Effector memory CD8-positive, alpha-beta T cell (primary cell): ENCODE data around the gene FLNB.

Experiments
- ATAC-seq: fragments of 150-1000 bp; cut with Tn5 transposase; replicated peaks from 2 replicates; pipeline ENCODE4 v1.10.0; 2021; ENCODE audit warnings: mild to moderate bottlenecking, moderate library complexity
- DNase-seq, 3 experiments: peaks; one replicate each; pipeline ENCODE4 v3.0.0; 2021
- H3K27ac Mint-ChIP-seq, 2 donors: one replicate each; pipeline ENCODE4 v1.8.0; 2022; ENCODE audit warnings: mild to moderate bottlenecking in 2 of 2, mixed read lengths in 2 of 2, moderate library complexity in 2 of 2
- H3K27me3 Mint-ChIP-seq, 2 donors: one replicate each; pipeline ENCODE4 v1.8.0; 2022; ENCODE audit warnings: mixed read lengths in 2 of 2
- H3K36me3 Mint-ChIP-seq: one replicate; pipeline ENCODE4 v1.8.0; 2022; ENCODE audit warnings: mild to moderate bottlenecking, moderate library complexity, mixed read lengths; ENCODE audit not compliant: insufficient read depth
- H3K4me1 Mint-ChIP-seq, 2 donors: one replicate each; pipeline ENCODE4 v1.8.0; 2022; ENCODE audit warnings: low read depth in 2 of 2, mixed read lengths in 2 of 2
- H3K4me3 Mint-ChIP-seq, 2 donors: one replicate each; pipeline ENCODE4 v1.8.0; 2022; ENCODE audit warnings: mild to moderate bottlenecking in 2 of 2, mixed read lengths in 2 of 2, moderate library complexity in 2 of 2
- H3K9me3 Mint-ChIP-seq, 2 donors: one replicate each; pipeline ENCODE4 v1.8.0; 2022; ENCODE audit warnings: mixed read lengths in 2 of 2

The FLNB gene

DNA sequence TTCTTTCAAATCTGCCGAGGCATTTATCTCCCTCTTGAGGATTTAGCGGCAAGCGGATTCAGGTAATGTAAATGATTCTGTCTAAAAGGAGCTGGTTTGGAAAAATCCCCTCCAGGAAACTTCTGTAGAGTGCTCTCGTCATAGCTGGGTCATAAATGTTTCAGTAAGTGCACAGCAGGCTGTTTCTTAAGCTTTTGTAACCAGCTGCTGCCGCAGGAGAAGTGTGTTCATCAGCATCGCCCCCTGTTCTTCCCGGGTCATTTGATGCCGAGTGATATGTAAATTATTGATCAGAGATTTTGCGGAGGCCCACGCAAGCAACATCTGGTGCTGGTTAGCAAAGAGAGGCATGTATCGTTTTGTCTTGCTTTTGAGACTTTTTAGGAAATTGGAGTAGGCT lies 149.5 kb downstream of the FLNB start:
- H3K4me3 Mint-ChIP-seq = no peak overlapping the region
- peaks cover 0 to 3% of the 10 kb centered on the region in 2 donors for H3K4me1 Mint-ChIP-seq
- H3K36me3 Mint-ChIP-seq = peaks cover 3% of the 10 kb centered on the region
- no peak overlapping the region for H3K27ac Mint-ChIP-seq
- H3K9me3 Mint-ChIP-seq = no peaks in the 10 kb centered on the region
- no peaks in the 10 kb centered on the region for H3K27me3 Mint-ChIP-seq
- DNase-seq (no peak), ATAC-seq (no peak)

DNA sequence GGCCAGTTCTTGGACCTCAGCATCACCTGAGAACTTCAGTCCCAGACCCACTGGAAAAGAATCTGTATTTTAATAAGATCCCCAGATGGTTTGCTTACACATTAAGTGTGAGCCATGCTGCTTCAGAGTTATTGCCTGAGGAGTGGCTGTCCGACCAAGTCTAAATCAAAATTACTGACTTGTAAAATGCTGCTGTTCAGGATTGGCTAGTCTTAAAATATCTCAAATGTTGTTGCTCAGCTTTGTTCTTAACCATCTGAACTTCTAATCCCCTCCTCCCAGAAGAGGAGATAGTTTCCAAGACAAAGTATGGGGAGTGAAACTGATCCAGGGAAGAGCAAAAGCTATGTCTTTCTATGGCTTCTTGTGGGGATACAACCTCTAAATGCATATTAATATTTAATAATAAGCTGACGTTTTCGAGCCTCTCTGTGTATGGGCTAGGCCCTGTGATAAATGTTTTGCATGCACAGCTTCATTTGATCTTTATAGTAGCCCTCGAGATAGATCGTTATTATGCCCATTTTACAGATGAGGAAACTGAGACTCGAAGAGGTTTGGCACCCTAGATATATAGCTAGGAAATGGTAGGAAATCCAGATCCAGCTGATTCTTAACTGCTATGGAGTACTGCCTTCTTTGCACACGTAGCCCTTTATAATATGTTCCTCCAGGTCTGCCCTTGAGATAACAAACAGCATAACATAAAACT lies 150.4 kb downstream of the FLNB start:
- Mint-ChIP-seq H3K27me3 (no peaks in the 10 kb centered on the region), H3K4me3 (no peak overlapping the region), H3K9me3 (no peaks in the 10 kb centered on the region), H3K4me1 (no peaks in the 10 kb centered on the region), H3K36me3 (peaks cover 3% of the 10 kb centered on the region), H3K27ac (no peak overlapping the region)
- DNase-seq (no peak), ATAC-seq (no peak)

DNA sequence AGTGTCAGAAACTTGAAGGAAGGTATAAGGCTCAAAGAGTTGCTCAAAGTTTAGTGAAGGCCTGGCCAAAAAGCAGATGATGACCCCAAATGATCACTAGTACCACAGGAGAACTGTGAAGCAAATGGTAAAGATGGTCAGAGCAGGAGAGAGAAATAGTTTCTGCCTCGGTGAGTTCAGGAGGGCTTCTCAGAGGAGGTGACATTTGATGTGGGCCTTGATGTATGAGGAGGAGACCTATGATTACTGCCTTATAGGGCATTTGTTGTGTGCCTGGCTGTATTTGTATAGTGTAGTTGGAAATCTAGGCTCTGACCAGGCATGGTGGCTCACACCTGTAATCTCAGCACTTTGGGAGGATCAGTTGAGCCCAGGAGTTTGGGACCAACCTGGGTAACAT lies 152.2 kb downstream of the FLNB start:
- DNase-seq (no peak), ATAC-seq (no peak)
- Mint-ChIP-seq H3K36me3 (peaks cover 3% of the 10 kb centered on the region), H3K27me3 (no peaks in the 10 kb centered on the region), H3K4me1 (no peaks in the 10 kb centered on the region), H3K9me3 (no peaks in the 10 kb centered on the region), H3K4me3 (no peak overlapping the region), H3K27ac (peak overlapping the region in 1 of 2 donors; percentile 6)

DNA sequence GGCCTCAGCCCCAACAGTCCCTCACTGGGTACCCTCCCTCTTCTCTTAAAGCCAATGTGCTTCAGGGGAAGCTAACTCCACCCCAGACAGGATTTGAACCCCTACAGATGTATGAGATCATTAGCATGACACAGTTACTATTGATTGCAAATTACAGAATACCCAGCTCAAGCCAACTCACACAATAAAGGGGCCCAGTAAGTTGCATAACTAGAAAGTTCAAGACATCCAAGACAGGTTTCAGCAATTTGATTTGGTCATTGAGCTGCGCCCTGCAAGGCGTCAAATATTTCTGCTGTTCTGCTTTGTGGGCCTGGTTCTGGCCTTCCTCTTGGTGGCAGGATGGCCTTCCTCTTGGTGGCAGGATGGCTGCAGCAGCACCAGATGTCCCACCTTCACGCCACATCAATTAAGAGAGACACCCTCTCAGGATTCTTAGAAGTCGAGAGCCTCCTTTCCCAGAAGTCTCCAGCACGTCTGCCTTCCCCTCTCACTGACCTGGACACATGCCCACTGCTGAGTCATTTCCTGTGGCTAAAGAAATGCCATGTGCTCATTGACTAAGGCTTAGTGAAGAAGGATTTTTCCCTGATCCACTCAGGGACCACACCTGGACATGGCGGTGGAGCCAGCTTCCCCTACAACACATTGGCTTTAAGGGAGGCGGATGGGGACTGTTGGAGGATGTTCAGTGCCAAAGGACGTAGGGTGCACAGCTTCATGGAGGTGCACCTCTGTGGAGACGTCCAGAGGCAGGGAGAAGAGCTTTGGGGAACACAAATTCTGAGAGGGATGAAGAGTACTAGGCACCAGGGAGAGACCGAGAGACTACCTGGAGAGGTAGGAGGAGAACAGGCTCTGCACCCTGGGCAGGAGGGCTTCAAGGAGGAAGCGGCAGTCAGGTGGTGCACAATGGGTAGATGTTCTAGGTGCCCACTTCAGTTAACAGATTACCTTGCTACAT lies 153.5 kb downstream of the FLNB start:
- peaks cover 8% of the 10 kb centered on the region for H3K36me3 Mint-ChIP-seq
- no peaks in the 10 kb centered on the region for H3K27me3 Mint-ChIP-seq
- no peak overlapping the region for H3K4me3 Mint-ChIP-seq
- DNase-seq = no peak
- ATAC-seq = no peak
- H3K4me1 Mint-ChIP-seq = no peaks in the 10 kb centered on the region
- H3K27ac Mint-ChIP-seq = peak overlapping the region; percentile 6 to 16
- H3K9me3 Mint-ChIP-seq = no peaks in the 10 kb centered on the region

DNA sequence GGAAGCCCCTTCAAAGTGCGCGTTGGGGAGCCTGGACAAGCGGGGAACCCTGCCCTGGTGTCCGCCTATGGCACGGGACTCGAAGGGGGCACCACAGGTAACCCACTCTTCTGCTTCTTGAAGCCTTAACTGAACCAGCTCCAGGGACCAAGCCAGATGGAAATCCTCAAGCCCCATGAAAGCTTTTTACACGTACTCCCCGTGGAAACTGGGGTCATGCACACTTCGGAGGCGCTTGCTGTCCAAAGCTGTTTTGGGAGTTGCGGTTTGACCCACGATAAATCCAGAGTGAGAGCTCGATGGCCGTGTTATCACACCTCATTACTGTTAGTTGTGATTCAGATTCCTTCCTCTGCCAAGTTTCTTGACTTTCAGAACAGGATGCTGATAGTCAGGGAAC lies 155.0 kb downstream of the FLNB start:
- Mint-ChIP-seq H3K27me3 (no peaks in the 10 kb centered on the region), H3K36me3 (peaks cover 10% of the 10 kb centered on the region), H3K27ac (no peak overlapping the region), H3K4me3 (no peak overlapping the region), H3K9me3 (no peaks in the 10 kb centered on the region), H3K4me1 (no peaks in the 10 kb centered on the region)
- DNase-seq (no peak), ATAC-seq (no peak)

DNA sequence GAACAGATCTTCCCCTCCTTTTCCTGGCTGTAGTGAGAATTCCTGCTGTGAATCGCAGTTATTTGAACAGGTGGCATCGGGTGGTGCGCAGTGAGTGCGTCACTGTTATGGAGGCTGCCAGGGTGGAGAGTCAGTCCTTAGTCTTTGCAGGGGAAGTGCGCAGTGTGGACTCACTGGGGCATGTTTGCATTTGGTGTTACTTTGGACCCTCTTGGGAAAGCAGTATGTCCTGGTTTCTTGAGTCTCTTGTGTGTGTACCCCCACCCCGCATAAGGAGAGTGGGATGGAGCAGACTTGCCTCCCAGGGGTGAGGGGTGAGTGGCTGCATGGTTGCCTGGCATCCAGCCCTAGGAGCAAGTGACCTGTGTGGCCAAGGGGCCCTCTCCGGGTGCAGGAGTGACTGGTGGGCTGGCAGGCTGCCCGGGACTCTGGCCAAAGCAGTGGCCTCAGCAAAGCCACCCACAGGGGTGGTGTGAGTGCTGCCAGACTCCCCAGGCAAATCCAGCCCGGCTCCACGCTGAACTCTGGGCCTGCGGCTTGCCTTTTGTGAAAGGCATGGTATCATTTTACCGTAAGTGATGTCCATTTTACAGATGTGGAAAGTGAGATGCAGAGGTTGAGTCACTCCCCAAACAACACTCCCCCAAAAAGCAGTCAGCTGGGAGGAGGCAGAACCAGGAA lies 156.1 kb downstream of the FLNB start:
- Mint-ChIP-seq H3K27ac (no peak overlapping the region), H3K4me1 (no peaks in the 10 kb centered on the region), H3K4me3 (no peak overlapping the region), H3K36me3 (peaks cover 10% of the 10 kb centered on the region), H3K27me3 (no peaks in the 10 kb centered on the region), H3K9me3 (no peaks in the 10 kb centered on the region)
- ATAC-seq (no peak), DNase-seq (no peak)

DNA sequence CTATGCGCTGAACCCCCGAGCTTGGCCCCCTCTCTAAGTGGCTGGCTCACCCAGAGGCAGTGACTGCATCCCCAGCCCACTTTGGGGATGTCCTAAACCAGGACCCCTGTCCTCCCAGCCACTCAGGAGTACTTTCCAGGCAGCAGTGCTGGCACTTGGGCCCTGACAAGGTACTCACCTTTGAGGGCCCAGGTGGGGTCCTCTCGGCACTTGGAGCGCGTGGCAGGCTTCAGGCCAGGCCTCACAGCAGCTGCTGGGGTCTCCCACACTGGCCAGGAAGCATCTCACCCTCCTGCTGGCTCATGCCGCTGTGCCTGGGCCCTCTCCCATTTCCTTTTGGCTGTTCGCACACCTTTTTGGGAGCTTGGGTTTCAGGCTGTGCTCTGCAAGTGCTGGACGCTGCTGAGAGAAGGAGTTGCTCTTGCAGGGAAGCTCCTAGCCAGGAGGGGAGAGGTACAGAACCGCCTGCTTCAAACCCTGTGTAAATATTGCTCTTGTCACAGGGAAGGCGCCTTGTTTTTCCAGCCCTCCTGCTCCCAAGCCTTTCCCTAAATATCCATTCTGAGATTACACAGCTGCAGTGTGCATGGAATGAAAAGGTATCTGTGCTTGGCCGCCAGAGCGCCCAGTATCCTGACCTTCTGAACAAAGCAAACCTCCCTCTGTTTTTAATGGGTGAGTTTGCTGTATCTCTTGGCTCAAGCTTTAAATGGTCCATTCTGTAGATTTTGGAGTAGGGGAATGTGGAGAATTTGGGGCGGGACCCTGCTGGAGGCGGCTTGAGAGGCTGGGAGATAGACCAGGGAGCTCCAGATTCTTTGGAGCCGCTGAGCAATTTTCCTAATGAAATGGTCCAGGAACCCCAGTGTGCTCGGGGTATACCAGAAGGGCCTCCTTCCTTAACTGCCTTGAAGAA lies 156.9 kb downstream of the FLNB start:
- Mint-ChIP-seq H3K4me3 (no peak overlapping the region), H3K4me1 (no peaks in the 10 kb centered on the region), H3K27ac (no peak overlapping the region), H3K27me3 (no peaks in the 10 kb centered on the region), H3K36me3 (peaks cover 10% of the 10 kb centered on the region), H3K9me3 (no peaks in the 10 kb centered on the region)
- ATAC-seq (no peak), DNase-seq (no peak)

DNA sequence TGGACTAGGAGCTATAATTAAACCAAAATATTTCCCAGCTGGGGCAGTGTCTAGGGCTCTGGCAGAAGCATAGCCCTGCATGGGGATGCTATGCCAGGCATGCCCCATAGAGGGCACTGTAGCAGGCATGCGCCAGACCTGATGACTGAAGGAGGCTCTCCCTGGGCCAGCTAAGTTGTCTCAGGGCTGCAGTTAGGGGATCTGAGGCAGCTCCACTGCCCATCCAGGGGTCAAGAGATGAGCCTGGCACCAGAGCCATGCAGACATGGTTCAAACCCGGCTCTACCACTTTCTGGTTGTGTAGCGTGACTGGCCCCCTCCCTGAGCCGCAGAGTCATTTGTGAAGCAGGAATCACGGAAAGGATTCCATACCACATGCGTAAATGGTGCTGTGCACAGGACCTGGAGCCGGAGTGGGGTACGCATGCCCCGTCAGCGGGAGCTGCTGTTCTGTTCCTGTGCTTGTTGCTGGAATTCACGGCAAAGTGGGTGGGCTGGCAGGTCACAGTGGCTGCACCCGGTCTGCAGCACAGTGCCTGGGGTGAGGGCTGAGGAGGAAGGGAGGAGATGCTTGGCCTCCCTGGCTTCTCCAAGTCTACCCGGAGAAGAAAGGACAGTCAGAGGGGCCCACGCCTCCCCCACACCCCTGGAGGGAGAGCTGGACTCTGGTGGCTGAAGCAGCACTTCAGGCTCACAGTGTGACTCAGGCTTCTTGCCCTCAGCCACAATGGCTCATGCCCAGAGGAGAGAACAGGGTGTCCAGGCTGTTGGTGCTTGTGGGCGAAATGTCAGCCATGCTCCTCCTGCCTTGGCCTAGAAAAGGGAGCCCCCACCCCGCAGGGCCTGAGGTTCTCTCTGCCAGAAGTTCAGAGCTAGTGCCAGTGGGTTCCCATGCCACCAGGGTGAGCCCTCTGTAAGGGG lies 159.5 kb downstream of the FLNB start:
- H3K27ac Mint-ChIP-seq = peak overlapping the region in 1 of 2 donors; percentile 46
- no peaks in the 10 kb centered on the region for H3K27me3 Mint-ChIP-seq
- no peak overlapping the region for H3K4me3 Mint-ChIP-seq
- peaks cover 10% of the 10 kb centered on the region for H3K36me3 Mint-ChIP-seq
- peak; percentile 81 for ATAC-seq
- DNase-seq = peak; percentile 29 to 55 (median 40)
- H3K9me3 Mint-ChIP-seq = no peaks in the 10 kb centered on the region
- no peaks in the 10 kb centered on the region for H3K4me1 Mint-ChIP-seq

DNA sequence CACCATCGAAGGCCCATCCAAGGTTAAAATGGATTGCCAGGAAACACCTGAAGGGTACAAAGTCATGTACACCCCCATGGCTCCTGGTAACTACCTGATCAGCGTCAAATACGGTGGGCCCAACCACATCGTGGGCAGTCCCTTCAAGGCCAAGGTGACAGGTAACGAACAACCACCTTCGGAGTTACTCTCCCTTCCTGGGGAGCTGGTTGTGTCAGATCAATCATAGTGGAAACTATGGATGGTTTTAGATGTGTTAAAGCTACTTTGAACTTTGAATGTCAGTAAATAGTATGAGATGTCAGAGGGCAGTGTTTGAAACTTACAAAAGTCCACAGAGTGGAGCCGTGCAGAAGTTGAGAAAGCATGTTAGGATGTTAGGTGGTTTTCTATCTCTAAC lies 160.3 kb downstream of the FLNB start:
- H3K27ac Mint-ChIP-seq = no peak overlapping the region
- ATAC-seq = no peak
- no peak for DNase-seq
- no peaks in the 10 kb centered on the region for H3K9me3 Mint-ChIP-seq
- H3K36me3 Mint-ChIP-seq = peaks cover 10% of the 10 kb centered on the region
- no peaks in the 10 kb centered on the region for H3K4me1 Mint-ChIP-seq
- no peaks in the 10 kb centered on the region for H3K27me3 Mint-ChIP-seq
- H3K4me3 Mint-ChIP-seq = no peak overlapping the region

DNA sequence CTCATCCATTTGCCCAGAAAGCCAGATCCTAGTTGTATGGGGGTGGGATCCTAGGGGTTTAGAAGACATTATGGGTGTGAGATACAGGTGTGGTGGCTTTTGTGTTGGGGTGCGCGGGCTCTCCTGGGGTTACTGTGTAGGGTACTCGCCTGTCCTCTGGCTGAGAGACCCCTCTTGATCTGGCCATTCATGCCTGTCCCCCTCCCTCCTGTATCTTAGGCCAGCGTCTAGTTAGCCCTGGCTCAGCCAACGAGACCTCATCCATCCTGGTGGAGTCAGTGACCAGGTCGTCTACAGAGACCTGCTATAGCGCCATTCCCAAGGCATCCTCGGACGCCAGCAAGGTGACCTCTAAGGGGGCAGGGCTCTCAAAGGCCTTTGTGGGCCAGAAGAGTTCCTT lies 161.1 kb downstream of the FLNB start:
- DNase-seq (no peak), ATAC-seq (no peak)
- peaks cover 8% of the 10 kb centered on the region for H3K36me3 Mint-ChIP-seq
- H3K4me1 Mint-ChIP-seq = no peaks in the 10 kb centered on the region
- no peak overlapping the region for H3K4me3 Mint-ChIP-seq
- no peak overlapping the region for H3K27ac Mint-ChIP-seq
- H3K27me3 Mint-ChIP-seq = no peaks in the 10 kb centered on the region
- no peaks in the 10 kb centered on the region for H3K9me3 Mint-ChIP-seq

DNA sequence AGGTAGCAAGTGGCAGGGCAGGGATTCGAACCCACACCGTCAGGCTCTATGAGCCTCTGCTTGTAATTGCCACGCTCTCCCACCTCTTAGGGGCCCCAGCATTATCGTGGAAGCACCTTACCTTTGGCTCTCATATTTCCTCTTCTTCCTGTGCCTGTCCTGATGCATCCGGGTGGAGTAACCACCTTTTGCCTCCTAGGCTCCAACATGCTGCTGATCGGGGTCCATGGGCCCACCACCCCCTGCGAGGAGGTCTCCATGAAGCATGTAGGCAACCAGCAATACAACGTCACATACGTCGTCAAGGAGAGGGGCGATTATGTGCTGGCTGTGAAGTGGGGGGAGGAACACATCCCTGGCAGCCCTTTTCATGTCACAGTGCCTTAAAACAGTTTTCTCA lies 162.2 kb downstream of the FLNB start:
- H3K4me1 Mint-ChIP-seq = no peaks in the 10 kb centered on the region
- no peaks in the 10 kb centered on the region for H3K27me3 Mint-ChIP-seq
- no peak for ATAC-seq
- H3K4me3 Mint-ChIP-seq = no peak overlapping the region
- H3K27ac Mint-ChIP-seq = peak overlapping the region in 1 of 2 donors; percentile 20
- H3K36me3 Mint-ChIP-seq = peaks cover 8% of the 10 kb centered on the region
- H3K9me3 Mint-ChIP-seq = no peaks in the 10 kb centered on the region
- DNase-seq = no peak

DNA sequence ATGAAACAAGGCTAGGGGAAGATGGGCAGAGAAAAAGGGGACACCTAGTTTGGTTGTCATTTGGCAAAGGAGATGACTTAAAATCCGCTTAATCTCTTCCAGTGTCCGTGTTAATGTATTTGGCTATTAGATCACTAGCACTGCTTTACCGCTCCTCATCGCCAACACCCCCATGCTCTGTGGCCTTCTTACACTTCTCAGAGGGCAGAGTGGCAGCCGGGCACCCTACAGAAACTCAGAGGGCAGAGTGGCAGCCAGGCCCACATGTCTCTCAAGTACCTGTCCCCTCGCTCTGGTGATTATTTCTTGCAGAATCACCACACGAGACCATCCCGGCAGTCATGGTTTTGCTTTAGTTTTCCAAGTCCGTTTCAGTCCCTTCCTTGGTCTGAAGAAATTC lies 162.9 kb downstream of the FLNB start:
- ATAC-seq (no peak), DNase-seq (no peak)
- H3K36me3 Mint-ChIP-seq = peaks cover 8% of the 10 kb centered on the region
- no peaks in the 10 kb centered on the region for H3K4me1 Mint-ChIP-seq
- H3K27me3 Mint-ChIP-seq = no peaks in the 10 kb centered on the region
- peak overlapping the region in 1 of 2 donors; percentile 25 for H3K27ac Mint-ChIP-seq
- H3K9me3 Mint-ChIP-seq = no peaks in the 10 kb centered on the region
- no peak overlapping the region for H3K4me3 Mint-ChIP-seq
